Measurements from ENCODE around the gene ARID1B. TPM values are rescaled to one million over a fixed set of nuclear protein-coding genes. Genes with fewer than 3 reads are reported as not detected.
"Not testable (repeated sequence)": the region's sequence is repeated elsewhere in the genome, so short reads cannot be mapped to it uniquely, and the experiment has no call there.

Gene ARID1B
- total and polyA plus RNA-seq, 2 donors = 36.2 to 213 TPM

- H3K4me1 ChIP-seq (ENCODE audit: insufficient read depth) = peaks cover 1% of the 10 kb centered on the region
- H3K4me3 ChIP-seq (ENCODE audit: low read depth, low read length) = no peak overlapping the region
- no peaks in the 10 kb centered on the region for H3K36me3 ChIP-seq (ENCODE audit: insufficient read depth)
- WGBS = 98% methylated on average over 4 of the region's 4 CpGs
- no peak overlapping the region for H3K27ac ChIP-seq (ENCODE audit: low read depth)
- no peak for DNase-seq (ENCODE audit: extremely low spot score)
These were observed 253.0 kb downstream of the ARID1B start for GRCh38 chr6:157029980-157030690.

GRCh38 chr6:157030755-157031154, 253.6 kb downstream of the ARID1B start:
- Histone ChIP-seq H3K4me1 (ENCODE audit: insufficient read depth) (peaks cover 1% of the 10 kb centered on the region), H3K4me3 (ENCODE audit: low read depth, low read length) (no peak overlapping the region), H3K27ac (ENCODE audit: low read depth) (no peak overlapping the region), H3K36me3 (ENCODE audit: insufficient read depth) (no peaks in the 10 kb centered on the region)
- DNase-seq (ENCODE audit: extremely low spot score) = no peak
- WGBS = 94% methylated on average over 10 of the region's 10 CpGs

GRCh38 chr6:157032923-157033322, 255.7 kb downstream of the ARID1B start:
- Histone ChIP-seq H3K27ac (ENCODE audit: low read depth) (no peak overlapping the region), H3K4me3 (ENCODE audit: low read depth, low read length) (no peak overlapping the region), H3K36me3 (ENCODE audit: insufficient read depth) (no peaks in the 10 kb centered on the region), H3K4me1 (ENCODE audit: insufficient read depth) (peaks cover 1% of the 10 kb centered on the region)
- no peak for DNase-seq (ENCODE audit: extremely low spot score)
- 67% methylated on average over 4 of the region's 4 CpGs for WGBS

- peak overlapping the region; percentile 23 for H3K27ac ChIP-seq (ENCODE audit: low read depth)
- WGBS = 15% methylated on average over 5 of the region's 5 CpGs
- H3K36me3 ChIP-seq (ENCODE audit: insufficient read depth) = no peaks in the 10 kb centered on the region
- peak overlapping the region; percentile 45 for H3K4me3 ChIP-seq (ENCODE audit: low read depth, low read length)
- H3K4me1 ChIP-seq (ENCODE audit: insufficient read depth) = peaks cover 1% of the 10 kb centered on the region
- DNase-seq (ENCODE audit: extremely low spot score) = no peak
These were observed 256.4 kb downstream of the ARID1B start for GRCh38 chr6:157033428-157034140.

GRCh38 chr6:157034436-157035230, 257.5 kb downstream of the ARID1B start:
- Histone ChIP-seq H3K4me3 (ENCODE audit: low read depth, low read length) (no peak overlapping the region), H3K4me1 (ENCODE audit: insufficient read depth) (peaks cover 1% of the 10 kb centered on the region), H3K36me3 (ENCODE audit: insufficient read depth) (no peaks in the 10 kb centered on the region), H3K27ac (ENCODE audit: low read depth) (no peak overlapping the region)
- DNase-seq (ENCODE audit: extremely low spot score) = no peak
- WGBS = 39% methylated on average over 6 of the region's 6 CpGs

GRCh38 chr6:157035546-157035945, 258.4 kb downstream of the ARID1B start:
- H3K27ac ChIP-seq (ENCODE audit: low read depth) = no peak overlapping the region
- peaks cover 1% of the 10 kb centered on the region for H3K4me1 ChIP-seq (ENCODE audit: insufficient read depth)
- no peak for DNase-seq (ENCODE audit: extremely low spot score)
- no peaks in the 10 kb centered on the region for H3K36me3 ChIP-seq (ENCODE audit: insufficient read depth)
- 83% methylated on average over 2 of the region's 2 CpGs for WGBS
- no peak overlapping the region for H3K4me3 ChIP-seq (ENCODE audit: low read depth, low read length)

- 57% methylated on average over 5 of the region's 5 CpGs for WGBS
- H3K27ac ChIP-seq (ENCODE audit: low read depth) = no peak overlapping the region
- H3K4me1 ChIP-seq (ENCODE audit: insufficient read depth) = peaks cover 1% of the 10 kb centered on the region
- no peak overlapping the region for H3K4me3 ChIP-seq (ENCODE audit: low read depth, low read length)
- no peak for DNase-seq (ENCODE audit: extremely low spot score)
- H3K36me3 ChIP-seq (ENCODE audit: insufficient read depth) = no peaks in the 10 kb centered on the region
These were observed 259.1 kb downstream of the ARID1B start for GRCh38 chr6:157036245-157036711.

GRCh38 chr6:157037165-157037564, 260.0 kb downstream of the ARID1B start:
- Histone ChIP-seq H3K4me1 (ENCODE audit: insufficient read depth) (peaks cover 1% of the 10 kb centered on the region), H3K27ac (ENCODE audit: low read depth) (no peak overlapping the region), H3K4me3 (ENCODE audit: low read depth, low read length) (no peak overlapping the region), H3K36me3 (ENCODE audit: insufficient read depth) (no peaks in the 10 kb centered on the region)
- 47% methylated on average over 8 of the region's 8 CpGs for WGBS
- DNase-seq (ENCODE audit: extremely low spot score) = no peak

GRCh38 chr6:157038610-157039009, 261.4 kb downstream of the ARID1B start:
- Histone ChIP-seq H3K27ac (ENCODE audit: low read depth) (no peak overlapping the region), H3K36me3 (ENCODE audit: insufficient read depth) (no peaks in the 10 kb centered on the region), H3K4me1 (ENCODE audit: insufficient read depth) (peaks cover 1% of the 10 kb centered on the region), H3K4me3 (ENCODE audit: low read depth, low read length) (no peak overlapping the region)
- 92% methylated on average over 7 of the region's 7 CpGs for WGBS
- DNase-seq (ENCODE audit: extremely low spot score) = no peak

- H3K4me1 ChIP-seq (ENCODE audit: insufficient read depth); H3K4me3 ChIP-seq (ENCODE audit: low read depth, low read length); H3K36me3 ChIP-seq (ENCODE audit: insufficient read depth); H3K27ac ChIP-seq (ENCODE audit: low read depth); DNase-seq (ENCODE audit: extremely low spot score): not testable (repeated sequence)
- WGBS = 99% methylated on average over 4 of the region's 4 CpGs
These were observed 262.5 kb downstream of the ARID1B start for GRCh38 chr6:157039639-157040038.

- no peaks in the 10 kb centered on the region for H3K36me3 ChIP-seq (ENCODE audit: insufficient read depth)
- H3K27ac ChIP-seq (ENCODE audit: low read depth) = no peak overlapping the region
- DNase-seq (ENCODE audit: extremely low spot score) = no peak
- H3K4me1 ChIP-seq (ENCODE audit: insufficient read depth) = no peaks in the 10 kb centered on the region
- H3K4me3 ChIP-seq (ENCODE audit: low read depth, low read length) = no peak overlapping the region
- 97% methylated on average over 7 of the region's 7 CpGs for WGBS
These were observed 263.0 kb downstream of the ARID1B start for GRCh38 chr6:157040191-157040590.

GRCh38 chr6:157045831-157046454, 268.8 kb downstream of the ARID1B start:
- no peaks in the 10 kb centered on the region for H3K4me1 ChIP-seq (ENCODE audit: insufficient read depth)

GRCh38 chr6:157046776-157047175, 269.6 kb downstream of the ARID1B start:
- no peak overlapping the region for H3K4me3 ChIP-seq (ENCODE audit: low read depth, low read length)
- no peaks in the 10 kb centered on the region for H3K36me3 ChIP-seq (ENCODE audit: insufficient read depth)
- 92% methylated on average over 1 of the region's 1 CpG for WGBS
- H3K4me1 ChIP-seq (ENCODE audit: insufficient read depth) = no peaks in the 10 kb centered on the region
- no peak overlapping the region for H3K27ac ChIP-seq (ENCODE audit: low read depth)
- no peak for DNase-seq (ENCODE audit: extremely low spot score)

More at GRCh38 chr6:157045831-157046454, 268.8 kb downstream of the ARID1B start:
- WGBS = 14% methylated on average over 2 of the region's 2 CpGs
- H3K36me3 ChIP-seq (ENCODE audit: insufficient read depth) = no peaks in the 10 kb centered on the region
- no peak overlapping the region for H3K4me3 ChIP-seq (ENCODE audit: low read depth, low read length)
- no peak for DNase-seq (ENCODE audit: extremely low spot score)
- no peak overlapping the region for H3K27ac ChIP-seq (ENCODE audit: low read depth)

All from urinary bladder (tissue), 4 donors.